NCI-H1694 treated with DMSO at 0.1 percent for 48 hours (cell line): ENCODE measurements around the gene TUBA4B.
A peak's percentile ranks its signal among the peaks of the same experiment; 100 is the strongest.

Source experiments
- DNase-seq: peaks from one replicate; lab custom pipeline; 2025; lab: John Stamatoyannopoulos, UW

TUBA4B gene

GRCh38 chr2:219252900-219253752, at the start of gene TUBA4B:
TSS of gene TUBA4B (plus strand) at chr2:219253243. CDS start at chr2:219253408, 165 bp downstream.
- peak; percentile 31 for DNase-seq

- no peak for DNase-seq
These were observed 48.4 kb upstream of the TUBA4B start for GRCh38 chr2:219204425-219205164.

GRCh38 chr2:219205165-219205538, 47.9 kb upstream of the TUBA4B start:
- DNase-seq = no peak

GRCh38 chr2:219205981-219206327, 47.1 kb upstream of the TUBA4B start:
- DNase-seq = peak; percentile 56

GRCh38 chr2:219206328-219207133, 46.5 kb upstream of the TUBA4B start, which contains the start of gene ZFAND2B:
TSS of gene ZFAND2B (plus strand) at chr2:219206782. CDS start at chr2:219206988, 206 bp downstream.
- peak; percentile 92 for DNase-seq

GRCh38 chr2:219207134-219207883, 45.7 kb upstream of the TUBA4B start:
- no peak for DNase-seq

GRCh38 chr2:219207884-219208740, 44.9 kb upstream of the TUBA4B start:
- DNase-seq = no peak

GRCh38 chr2:219209236-219210195, 43.5 kb upstream of the TUBA4B start:
- DNase-seq = no peak

GRCh38 chr2:219210196-219210885, 42.7 kb upstream of the TUBA4B start:
- no peak for DNase-seq

- no peak for DNase-seq
These were observed 42.1 kb upstream of the TUBA4B start for GRCh38 chr2:219210886-219211362.

- DNase-seq = no peak
These were observed 40.0 kb upstream of the TUBA4B start for GRCh38 chr2:219213026-219213415.

- no peak for DNase-seq
These were observed 39.5 kb upstream of the TUBA4B start for GRCh38 chr2:219213486-219214071.

- no peak for DNase-seq
These were observed 38.9 kb upstream of the TUBA4B start for GRCh38 chr2:219214141-219214540.

GRCh38 chr2:219214786-219215185, 38.3 kb upstream of the TUBA4B start:
- no peak for DNase-seq

- DNase-seq = no peak
These were observed 37.0 kb upstream of the TUBA4B start for GRCh38 chr2:219215871-219216534.

GRCh38 chr2:219216535-219216915, 36.5 kb upstream of the TUBA4B start:
- no peak for DNase-seq

GRCh38 chr2:219218217-219218731, 34.8 kb upstream of the TUBA4B start:
- DNase-seq = no peak
